ENCODE data around the gene MR1.

DNA sequence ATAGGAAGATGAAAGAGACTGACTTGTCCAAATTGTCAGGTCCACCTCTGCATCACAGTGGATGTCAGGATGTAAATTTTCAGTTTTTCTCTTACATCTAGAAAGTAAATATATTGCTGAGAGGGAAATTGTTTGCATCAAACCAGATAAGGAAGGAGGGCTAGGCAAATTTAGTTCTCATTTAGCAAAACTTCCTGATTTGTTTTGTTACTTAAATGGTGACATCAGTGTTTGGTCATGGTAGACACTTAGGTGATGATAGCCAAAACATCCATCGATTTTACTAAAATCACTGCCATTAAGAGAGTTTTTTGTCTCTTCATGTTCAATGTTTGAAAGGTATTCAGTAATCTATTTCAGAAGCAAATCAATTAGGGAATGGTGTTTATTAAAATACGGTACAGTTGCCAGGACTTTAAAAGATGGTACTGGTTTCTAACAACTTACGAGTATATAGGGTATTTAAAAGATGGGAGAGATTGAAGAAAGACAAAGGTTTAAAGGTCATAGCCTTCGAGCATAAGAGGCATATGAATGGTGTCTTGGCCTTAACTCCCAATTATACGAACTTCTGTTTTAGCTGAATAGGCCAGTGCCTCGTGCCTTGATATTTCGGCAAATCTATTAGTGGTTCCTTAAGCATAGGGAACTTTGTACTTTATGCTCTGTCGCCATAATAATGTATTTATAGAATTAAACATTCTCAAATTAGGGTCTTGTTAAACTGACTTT is 57.7 kb downstream of the MR1 start:
- no peak for TF ChIP-seq EZH2 (IDR thresholded peaks at IDR 0.05; ENCODE audit: low read length)
- TF ChIP-seq, protein P1, sequence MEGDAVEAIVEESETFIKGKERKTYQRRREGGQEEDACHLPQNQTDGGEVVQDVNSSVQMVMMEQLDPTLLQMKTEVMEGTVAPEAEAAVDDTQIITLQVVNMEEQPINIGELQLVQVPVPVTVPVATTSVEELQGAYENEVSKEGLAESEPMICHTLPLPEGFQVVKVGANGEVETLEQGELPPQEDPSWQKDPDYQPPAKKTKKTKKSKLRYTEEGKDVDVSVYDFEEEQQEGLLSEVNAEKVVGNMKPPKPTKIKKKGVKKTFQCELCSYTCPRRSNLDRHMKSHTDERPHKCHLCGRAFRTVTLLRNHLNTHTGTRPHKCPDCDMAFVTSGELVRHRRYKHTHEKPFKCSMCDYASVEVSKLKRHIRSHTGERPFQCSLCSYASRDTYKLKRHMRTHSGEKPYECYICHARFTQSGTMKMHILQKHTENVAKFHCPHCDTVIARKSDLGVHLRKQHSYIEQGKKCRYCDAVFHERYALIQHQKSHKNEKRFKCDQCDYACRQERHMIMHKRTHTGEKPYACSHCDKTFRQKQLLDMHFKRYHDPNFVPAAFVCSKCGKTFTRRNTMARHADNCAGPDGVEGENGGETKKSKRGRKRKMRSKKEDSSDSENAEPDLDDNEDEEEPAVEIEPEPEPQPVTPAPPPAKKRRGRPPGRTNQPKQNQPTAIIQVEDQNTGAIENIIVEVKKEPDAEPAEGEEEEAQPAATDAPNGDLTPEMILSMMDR (optimal IDR thresholded peaks at IDR 0.05 in 1 of 3, IDR thresholded peaks at IDR 0.05 in 1 of 3, conservative IDR thresholded peaks at IDR 0.05 in 1 of 3; ENCODE audit: extremely low read depth in 1 of 3, insufficient read depth in 2 of 3, low read length in 3 of 3), result no peak
